ENCODE measurements around the gene LYPD5.
"Not testable (repeated sequence)": the region's sequence is repeated elsewhere in the genome, so short reads cannot be mapped to it uniquely, and the experiment has no call there.

LYPD5 gene

GRCh38 chr19:43778651-43779050, 23.6 kb downstream of the LYPD5 start:
- DNase-seq (ENCODE audit: low read depth, low spot score): no peak

DNA sequence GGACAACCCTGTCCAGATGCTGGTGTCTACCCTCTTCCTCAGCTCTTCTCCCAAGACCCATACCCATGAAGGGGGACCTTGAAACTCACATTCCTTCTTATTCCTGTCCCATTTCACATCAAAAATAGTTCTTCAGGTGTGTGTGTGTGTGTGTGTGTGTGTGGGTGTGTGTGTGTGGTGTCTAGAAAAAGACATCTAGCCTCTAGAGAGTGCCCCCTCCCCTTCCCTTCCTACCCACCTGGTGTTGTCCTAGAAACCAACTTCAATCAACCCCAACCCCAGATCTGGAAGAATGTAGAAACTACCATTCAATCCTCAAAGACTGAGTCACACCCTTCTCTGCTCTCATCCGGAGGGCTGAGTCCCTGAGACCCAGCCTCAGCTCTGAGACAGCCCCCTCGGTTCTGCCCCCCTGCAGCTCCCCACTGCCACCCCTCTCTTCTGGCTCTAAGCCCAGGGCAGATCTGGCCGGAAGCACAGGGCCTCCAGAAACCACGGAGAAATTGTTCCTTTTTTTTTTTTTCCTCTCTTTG, 25.0 kb downstream of the LYPD5 start:
- DNase-seq (ENCODE audit: low read depth, low spot score): no peak

DNA sequence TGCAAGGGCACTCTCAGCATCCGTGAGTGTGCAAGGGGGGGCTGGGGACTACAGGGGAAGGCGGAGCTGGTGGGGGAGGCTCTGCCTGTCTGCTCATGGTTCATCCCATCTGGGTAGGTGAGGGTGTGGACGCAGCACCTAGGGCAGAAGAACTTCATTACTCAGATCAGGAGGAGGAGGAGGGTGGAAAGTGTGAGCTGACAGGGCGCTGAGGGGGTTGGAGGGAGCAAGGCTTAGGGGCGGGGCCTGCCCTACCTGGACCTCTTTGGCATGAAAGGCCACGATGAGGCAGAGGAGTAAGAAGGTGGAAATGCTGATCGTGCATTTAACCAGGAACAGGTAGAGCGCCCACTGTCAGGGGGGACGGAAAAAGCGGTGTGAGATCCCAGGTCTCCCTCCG, 26.0 kb downstream of the LYPD5 start:
- no peak for DNase-seq (ENCODE audit: low read depth, low spot score)

- no peak for DNase-seq (ENCODE audit: low read depth, low spot score)
These were observed 26.9 kb downstream of the LYPD5 start for GRCh38 chr19:43775299-43775890.

DNA sequence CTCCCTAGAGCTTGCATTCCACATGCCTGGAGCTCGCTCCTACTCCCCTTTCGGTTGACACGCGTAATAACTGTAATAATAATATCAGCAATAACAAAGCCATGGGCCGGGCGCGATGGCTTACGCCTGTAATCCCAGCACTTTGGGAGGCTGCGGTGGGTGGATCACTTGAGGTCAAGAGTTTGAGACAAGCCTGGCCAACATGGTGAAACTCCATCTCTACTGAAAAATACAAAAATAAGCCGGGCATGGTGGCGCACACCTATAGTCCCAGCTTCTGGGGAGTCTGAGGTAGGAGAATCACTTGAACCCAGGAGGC, 27.3 kb downstream of the LYPD5 start:
- not testable (repeated sequence) for DNase-seq (ENCODE audit: low read depth, low spot score)

DNA sequence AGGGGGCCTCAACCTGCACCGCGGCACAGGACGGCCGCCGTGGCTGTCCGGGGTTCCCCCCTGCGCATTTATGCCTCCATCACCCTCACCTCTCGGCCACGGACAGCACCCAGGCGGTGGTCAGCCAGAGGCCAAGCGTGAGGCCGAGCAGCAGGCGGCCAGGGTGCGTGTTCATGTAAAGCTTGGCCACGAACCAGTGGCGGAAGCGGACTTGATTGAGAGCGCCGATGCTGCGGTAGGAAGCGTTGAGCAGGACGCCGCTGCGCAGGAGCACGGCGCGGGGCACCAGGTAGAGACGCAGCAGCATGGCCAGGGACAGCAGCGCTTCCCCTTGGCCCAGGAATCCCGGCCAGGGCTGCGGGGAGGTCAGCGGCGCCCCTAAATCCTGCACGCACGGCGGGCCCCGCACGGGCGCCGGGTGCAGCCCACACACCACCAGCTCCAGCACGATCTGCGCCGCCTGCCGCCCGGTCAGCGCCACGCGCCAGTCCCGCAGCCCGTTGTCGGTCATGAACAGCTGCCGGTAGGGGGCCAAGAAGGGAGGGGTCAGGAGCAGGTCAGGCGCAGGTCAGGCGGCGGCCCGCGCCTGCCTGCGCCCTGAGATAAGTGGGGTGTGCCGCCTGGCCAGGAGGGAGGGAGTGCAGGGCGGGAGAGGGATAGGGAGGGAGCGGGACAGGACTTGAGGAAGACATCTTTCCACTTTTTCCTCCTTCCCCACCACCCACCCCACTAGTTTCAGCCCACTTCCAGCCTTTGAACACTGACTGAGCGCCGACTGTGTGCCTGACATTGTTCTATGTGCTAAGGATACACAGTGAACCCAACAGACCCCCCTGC, 27.9 kb downstream of the LYPD5 start:
- no peak for DNase-seq (ENCODE audit: low read depth, low spot score)

DNA sequence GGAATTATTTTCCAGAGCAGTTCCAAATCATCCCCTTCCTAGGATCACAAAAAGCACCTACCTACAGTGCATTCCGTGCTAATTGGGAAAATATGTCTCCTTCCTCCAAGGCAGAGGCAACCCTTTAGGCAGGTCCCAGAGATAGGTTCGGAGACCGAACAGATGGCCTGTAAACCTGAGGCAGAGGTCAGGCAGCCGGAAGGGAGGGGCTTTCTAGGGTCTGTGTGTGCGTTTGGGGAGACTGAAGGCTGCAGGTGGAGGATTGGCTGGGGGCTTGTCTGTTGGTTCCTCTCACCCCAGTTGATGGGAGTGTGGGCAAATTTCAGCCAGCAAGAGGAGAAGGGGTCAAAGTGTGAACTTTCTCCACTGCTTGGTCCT, 28.5 kb downstream of the LYPD5 start:
- no peak for DNase-seq (ENCODE audit: low read depth, low spot score)

DNA sequence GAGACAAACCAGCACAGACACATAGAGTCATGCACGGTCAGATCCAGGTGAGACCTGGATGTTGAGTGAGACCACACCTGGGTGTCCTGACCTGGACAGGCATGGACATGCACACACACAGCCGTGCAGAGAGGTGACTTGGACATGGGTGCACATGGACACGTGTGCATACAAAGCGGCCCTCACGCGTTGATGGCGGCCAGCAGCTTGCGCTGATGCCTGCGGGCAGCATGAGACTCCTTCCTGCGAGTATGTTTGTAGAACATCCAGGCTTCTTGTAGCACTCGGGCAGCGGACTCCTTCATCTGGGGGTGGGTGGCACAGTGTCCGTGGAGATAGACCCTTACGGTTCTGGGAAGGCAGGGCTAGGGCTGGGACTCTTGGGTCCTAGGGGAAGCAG, 33.0 kb downstream of the LYPD5 start:
- no peak for DNase-seq (ENCODE audit: low read depth, low spot score)

DNA sequence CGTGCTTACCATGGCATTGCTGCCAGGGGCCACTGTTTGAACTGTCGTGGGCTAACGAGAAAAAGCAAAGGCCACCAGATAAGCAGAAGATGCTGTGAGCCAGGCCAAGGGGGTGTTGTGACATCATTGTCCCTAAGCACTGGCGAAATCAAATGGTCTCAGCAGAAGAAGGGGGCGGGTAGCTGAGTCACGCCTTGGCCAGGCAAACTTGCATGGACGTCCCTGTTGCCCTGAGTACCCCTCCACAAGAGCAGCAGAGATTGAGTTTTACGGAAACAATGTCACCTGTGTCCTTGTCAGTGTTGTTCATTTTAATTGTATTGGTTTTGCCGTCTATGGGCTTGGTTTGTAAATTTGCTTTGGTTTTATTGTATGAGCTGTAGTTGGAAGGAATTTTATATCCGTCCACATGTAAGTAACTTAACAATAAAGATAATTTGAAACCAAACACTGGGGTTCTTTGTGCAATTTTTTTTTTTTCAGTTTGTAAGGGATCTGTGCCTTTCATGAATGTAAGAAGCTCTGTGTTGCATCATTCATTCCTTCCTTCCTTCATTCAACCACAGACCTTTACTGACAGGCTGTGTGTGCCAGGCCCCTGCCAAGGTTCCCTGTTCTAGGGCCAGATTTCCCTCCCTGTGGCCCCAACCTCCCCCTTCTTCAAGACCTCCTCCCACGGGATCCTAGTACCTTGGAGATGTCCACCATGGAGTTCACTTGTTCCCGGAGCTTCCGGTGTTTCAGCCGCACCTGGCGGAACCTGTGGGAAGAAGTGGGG, 33.8 kb downstream of the LYPD5 start:
- no peak for DNase-seq (ENCODE audit: low read depth, low spot score)

DNA sequence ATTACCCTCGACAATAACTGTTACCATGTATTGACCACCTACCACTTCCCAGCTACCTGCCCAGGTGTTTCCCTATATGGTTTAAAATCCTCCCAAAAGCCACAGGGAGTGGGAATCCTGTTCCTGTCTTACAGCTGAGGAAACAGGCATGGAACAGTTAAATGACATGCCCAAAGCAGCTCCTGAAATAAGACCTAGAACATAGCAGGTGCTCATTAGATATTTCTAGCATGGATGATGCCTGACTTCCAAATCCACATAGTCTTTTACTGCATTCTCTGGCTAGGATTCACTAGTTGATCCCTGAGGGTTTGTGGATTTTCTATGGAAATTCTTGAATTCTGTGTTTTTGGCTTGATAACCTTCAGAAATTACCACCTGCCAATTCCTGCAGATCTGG, 34.4 kb downstream of the LYPD5 start:
- DNase-seq (ENCODE audit: low read depth, low spot score): no peak

GRCh38 chr19:43767316-43767715, 34.9 kb downstream of the LYPD5 start:
- DNase-seq (ENCODE audit: low read depth, low spot score): no peak

- no peak for DNase-seq (ENCODE audit: low read depth, low spot score)
These were observed 35.5 kb downstream of the LYPD5 start for GRCh38 chr19:43766755-43767043.

- DNase-seq (ENCODE audit: low read depth, low spot score): peak; percentile 57
These were observed 37.0 kb downstream of the LYPD5 start for GRCh38 chr19:43765109-43765876.

DNA sequence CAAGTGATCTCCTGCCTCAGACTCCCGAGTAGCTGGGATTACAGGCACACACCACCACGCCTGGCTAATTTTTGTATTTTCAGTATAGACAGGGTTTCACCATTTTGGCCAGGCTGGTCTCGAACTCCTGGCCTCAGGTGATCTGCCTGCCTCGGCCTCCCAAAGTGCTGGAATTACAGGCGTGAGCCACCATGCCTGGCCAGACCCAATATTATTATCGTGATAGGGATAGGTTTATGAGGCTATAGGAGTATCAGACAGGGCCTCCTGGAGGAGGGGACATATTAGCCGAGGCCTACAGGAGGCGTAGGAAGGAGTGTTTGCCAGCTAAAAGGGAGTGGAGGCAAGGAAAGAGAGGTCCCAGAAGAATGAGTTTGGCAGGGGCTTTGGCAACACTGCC, 37.6 kb downstream of the LYPD5 start:
- not testable (repeated sequence) for DNase-seq (ENCODE audit: low read depth, low spot score)

GRCh38 chr19:43763473-43763939, 38.7 kb downstream of the LYPD5 start:
- no peak for DNase-seq (ENCODE audit: low read depth, low spot score)

DNA sequence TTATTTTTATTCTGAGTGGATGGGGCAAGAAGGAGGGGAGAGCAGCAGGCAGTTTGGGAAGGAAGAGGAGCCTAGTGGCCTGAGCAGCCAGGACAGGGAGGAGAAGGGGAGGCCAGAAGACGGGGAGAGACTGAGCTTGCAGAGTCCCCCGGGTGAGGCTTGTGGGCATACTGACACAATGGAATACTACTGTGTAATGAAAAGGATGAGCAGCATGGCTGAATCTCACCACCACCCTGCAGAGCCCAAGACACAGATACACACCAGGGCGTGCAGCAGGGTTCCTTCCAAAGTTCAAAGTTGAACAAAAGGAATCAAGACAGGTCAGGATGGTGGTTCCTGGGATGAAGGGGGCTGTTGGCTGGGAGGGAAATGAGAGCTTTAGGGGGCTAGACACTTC, 39.4 kb downstream of the LYPD5 start:
- DNase-seq (ENCODE audit: low read depth, low spot score): no peak

DNA sequence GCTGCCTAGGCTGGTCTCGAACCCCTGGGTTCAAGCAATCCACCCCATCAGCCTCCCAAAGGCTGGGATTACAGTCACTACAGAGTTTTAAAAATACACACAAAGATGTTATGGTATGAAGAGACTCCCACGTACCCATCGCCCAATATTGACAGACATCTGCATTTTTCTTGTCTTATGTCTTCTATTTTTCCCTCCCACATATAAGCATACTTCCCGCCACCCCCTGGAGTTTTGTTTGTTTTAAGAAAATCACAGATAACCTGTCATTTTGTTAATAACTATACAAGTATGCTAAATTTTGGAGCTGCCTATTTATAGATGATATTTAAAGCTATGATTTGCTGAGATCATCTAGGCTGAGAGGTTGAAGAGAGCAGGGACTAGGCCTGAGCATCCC, 41.3 kb downstream of the LYPD5 start:
- DNase-seq (ENCODE audit: low read depth, low spot score): no peak

GRCh38 chr19:43759515-43759914, 42.7 kb downstream of the LYPD5 start:
- no peak for DNase-seq (ENCODE audit: low read depth, low spot score)

- DNase-seq (ENCODE audit: low read depth, low spot score): peak; percentile 61
These were observed 46.9 kb downstream of the LYPD5 start for GRCh38 chr19:43755256-43755801.

DNA sequence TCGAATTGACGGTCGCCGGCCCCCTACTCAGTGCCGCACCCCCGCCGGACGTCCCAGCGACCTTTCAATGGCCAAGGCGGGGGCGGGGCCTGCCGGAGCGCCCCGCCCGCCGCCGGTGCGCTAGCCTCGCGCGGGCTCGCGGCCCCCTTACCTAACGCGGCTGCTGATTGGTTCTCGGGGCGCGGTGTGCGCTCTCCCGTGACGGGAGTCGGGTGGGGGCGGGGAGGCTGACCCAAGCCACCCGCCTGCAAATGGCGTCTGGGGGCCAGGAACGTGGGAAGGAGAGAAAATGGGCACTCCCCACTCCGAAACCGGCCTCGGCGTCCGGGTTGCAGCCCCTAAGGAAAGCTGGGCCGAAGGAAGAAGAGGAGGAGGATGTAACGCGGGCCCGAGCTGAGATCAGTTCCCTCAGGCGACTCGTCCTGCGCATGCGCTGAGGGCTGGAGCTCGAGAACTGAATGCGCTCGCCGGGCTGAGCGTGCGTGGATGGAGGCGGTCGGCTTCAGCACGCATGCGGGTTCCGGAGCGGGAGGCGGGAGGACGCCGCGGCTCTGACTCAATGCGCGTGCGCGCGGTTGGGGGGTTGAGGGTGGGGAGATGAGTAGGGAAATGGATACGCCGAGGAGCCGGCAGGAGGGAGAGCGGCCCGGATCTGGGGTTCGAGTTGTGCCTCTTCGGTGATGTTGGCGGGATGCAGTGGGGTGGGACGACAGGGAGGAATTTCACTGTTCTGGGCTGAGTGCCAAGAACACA, 47.6 kb downstream of the LYPD5 start, which contains the start of gene SMG9:
SMG9 (minus strand) TSS at position 460 of the 753 bp plus-strand sequence. CDS start 4,221 bp downstream, outside the sequence.
- DNase-seq (ENCODE audit: low read depth, low spot score): peak; percentile 98

DNA sequence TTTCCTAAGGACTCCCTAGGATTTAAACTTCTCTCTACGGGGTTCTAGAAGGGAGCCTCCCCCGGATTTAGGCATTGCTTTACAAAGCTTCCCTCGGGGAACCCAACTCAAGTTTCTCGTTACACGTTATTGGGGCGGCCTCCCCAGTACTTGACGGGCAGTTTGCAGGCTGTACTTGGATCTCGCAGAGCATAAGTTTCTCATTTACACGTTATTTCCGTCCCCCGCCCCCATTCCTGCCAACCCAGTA, 48.1 kb downstream of the LYPD5 start:
- no peak for DNase-seq (ENCODE audit: low read depth, low spot score)

Data from activated CD4-positive, CD25-positive, alpha-beta regulatory T cell treated with anti-CD3 and anti-CD28 coated beads, Interleukin-2, amount 50 U/mL, for 16 hours (primary cell).